Gastroesophageal sphincter (tissue), 3 donors: Measurements from ENCODE around the gene CLCN2.

ENCODE experiments used
- POLR2A ChIP-seq, 2 donors: fragments of 450-650 bp; IDR thresholded peaks; one replicate each; pipeline ENCODE4 v1.6.1; 2017; ENCODE audit warnings: antibody characterized with exemption in 2 of 2, mild to moderate bottlenecking in 2 of 2, moderate library complexity in 1 of 2
- TF ChIP-seq, protein P1 (sequence below), 4 experiments: fragments of 200-600 bp in 2 of 4; fragments of 450-650 bp in 2 of 4; sonication (generic) in 1 of 4; IDR thresholded peaks; one replicate each; pipeline ENCODE4 v1.5.1; 2017 to 2019; ENCODE audit warnings: antibody characterized with exemption in 4 of 4, mild to moderate bottlenecking in 2 of 4, moderate library complexity in 2 of 4

DNA sequence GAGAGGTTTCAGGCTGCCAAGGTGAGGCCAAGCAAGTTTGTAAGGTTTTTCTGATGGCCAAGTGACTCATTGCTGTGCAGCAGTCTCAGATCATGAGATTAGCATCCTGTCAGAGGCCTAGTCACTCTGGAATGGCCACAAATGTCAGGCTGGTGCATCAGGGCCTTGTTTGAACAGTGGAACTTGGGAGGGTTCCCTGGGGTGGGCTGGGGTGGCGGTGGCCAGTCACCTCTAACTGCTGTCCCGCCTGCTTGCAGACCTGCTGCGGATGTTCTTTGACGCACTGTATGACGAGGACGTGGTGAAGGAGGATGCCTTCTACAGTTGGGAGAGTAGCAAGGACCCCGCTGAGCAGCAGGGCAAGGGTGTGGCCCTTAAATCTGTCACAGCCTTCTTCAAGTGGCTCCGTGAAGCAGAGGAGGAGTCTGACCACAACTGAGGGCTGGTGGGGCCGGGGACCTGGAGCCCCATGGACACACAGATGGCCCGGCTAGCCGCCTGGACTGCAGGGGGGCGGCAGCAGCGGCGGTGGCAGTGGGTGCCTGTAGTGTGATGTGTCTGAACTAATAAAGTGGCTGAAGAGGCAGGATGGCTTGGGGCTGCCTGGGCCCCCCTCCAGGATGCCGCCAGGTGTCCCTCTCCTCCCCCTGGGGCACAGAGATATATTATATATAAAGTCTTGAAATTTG, 26.8 kb downstream of the CLCN2 start:
- TF ChIP-seq, protein P1, sequence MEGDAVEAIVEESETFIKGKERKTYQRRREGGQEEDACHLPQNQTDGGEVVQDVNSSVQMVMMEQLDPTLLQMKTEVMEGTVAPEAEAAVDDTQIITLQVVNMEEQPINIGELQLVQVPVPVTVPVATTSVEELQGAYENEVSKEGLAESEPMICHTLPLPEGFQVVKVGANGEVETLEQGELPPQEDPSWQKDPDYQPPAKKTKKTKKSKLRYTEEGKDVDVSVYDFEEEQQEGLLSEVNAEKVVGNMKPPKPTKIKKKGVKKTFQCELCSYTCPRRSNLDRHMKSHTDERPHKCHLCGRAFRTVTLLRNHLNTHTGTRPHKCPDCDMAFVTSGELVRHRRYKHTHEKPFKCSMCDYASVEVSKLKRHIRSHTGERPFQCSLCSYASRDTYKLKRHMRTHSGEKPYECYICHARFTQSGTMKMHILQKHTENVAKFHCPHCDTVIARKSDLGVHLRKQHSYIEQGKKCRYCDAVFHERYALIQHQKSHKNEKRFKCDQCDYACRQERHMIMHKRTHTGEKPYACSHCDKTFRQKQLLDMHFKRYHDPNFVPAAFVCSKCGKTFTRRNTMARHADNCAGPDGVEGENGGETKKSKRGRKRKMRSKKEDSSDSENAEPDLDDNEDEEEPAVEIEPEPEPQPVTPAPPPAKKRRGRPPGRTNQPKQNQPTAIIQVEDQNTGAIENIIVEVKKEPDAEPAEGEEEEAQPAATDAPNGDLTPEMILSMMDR (IDR thresholded peaks at IDR 0.05) = no peak
- no peak for TF ChIP-seq POLR2A (IDR thresholded peaks at IDR 0.05)
